B cell (primary cell): ENCODE measurements around the gene OR2T8. TPM values are rescaled to one million over a fixed set of nuclear protein-coding genes. Genes with fewer than 3 reads are reported as not detected.

Source experiments
- ATAC-seq: fragments of 200-7000 bp; cut with Tn5 transposase; one replicate; pipeline ENCODE4 v1.10.0; 2021; ENCODE audit warnings: low read depth, mild to moderate bottlenecking, moderate number of reproducible peaks, moderate library complexity
- CTCF ChIA-PET: fragments of 350-600 bp; sonication (Branson Sonifier 250); formaldehyde crosslinking; loops from one replicate; lab custom pipeline; 2021; ENCODE audit warnings: antibody characterized with exemption, inconsistent platforms; lab: Charles Lee
- POLR2A ChIA-PET: fragments of 350-600 bp; sonication (Branson Sonifier 250); formaldehyde crosslinking; loops from one replicate; lab custom pipeline; 2021; ENCODE audit warnings: antibody characterized with exemption; lab: Charles Lee
- DNase-seq: peaks from one replicate; pipeline ENCODE4 v3.0.0; 2013
- H2AFZ ChIP-seq: 2 replicates; pipeline ENCODE4 v1.6.1; 2012; ENCODE audit warnings: mild to moderate bottlenecking, low read depth, low read length; ENCODE audit not compliant: insufficient read depth, poor library complexity, severe bottlenecking
- H3K27ac ChIP-seq, 2 donors: 1 replicate in 1 of 2; 2 replicates in 1 of 2; pipeline ENCODE4 v1.5.1; 2012 to 2013; ENCODE audit warnings: low read length in 2 of 2, mild to moderate bottlenecking in 2 of 2, moderate library complexity in 1 of 2
- H3K27me3 ChIP-seq, 4 experiments: fragments of 200-600 bp in 1 of 4; sonication (generic) in 1 of 4; replicated peaks in 1 of 4; 1 replicate in 2 of 4; 2 replicates in 2 of 4; pipeline versions ENCODE4 v1.6.1 to v1.7.0; 2013 to 2016; ENCODE audit warnings: low read length in 3 of 4, mild to moderate bottlenecking in 2 of 4, mixed read lengths in 1 of 4, moderate library complexity in 1 of 4; ENCODE audit not compliant: insufficient read depth in 4 of 4, control insufficient read depth in 3 of 4; ENCODE audit errors: control extremely low read depth in 1 of 4
- H3K36me3 ChIP-seq, 2 experiments: replicated peaks in 1 of 2; 1 replicate in 1 of 2; 2 replicates in 1 of 2; pipeline versions ENCODE4 v1.6.1 to v1.7.1; 2013; ENCODE audit warnings: low read length in 1 of 2; ENCODE audit not compliant: insufficient read depth in 2 of 2, control insufficient read depth in 1 of 2; ENCODE audit errors: control extremely low read depth in 1 of 2, extremely low read depth in 1 of 2
- H3K4me1 ChIP-seq, 2 donors: fragments of 200-600 bp in 1 of 2; sonication (generic) in 1 of 2; 1 replicate in 1 of 2; 2 replicates in 1 of 2; pipeline versions ENCODE4 v1.5.1 to v1.6.1; 2013 to 2017; ENCODE audit warnings: low read length in 2 of 2; ENCODE audit not compliant: control insufficient read depth in 2 of 2, insufficient read depth in 2 of 2
- H3K4me2 ChIP-seq: replicated peaks from 2 replicates; pipeline ENCODE3; 2012; ENCODE audit warnings: mild to moderate bottlenecking, low read depth, low read length; ENCODE audit not compliant: poor library complexity, severe bottlenecking
- H3K4me3 ChIP-seq, 5 experiments: fragments of 200-600 bp in 1 of 5; sonication (generic) in 1 of 5; 1 replicate in 3 of 5; 2 replicates in 2 of 5; pipeline versions ENCODE4 v1.5.1 to v1.7.0; 2011 to 2016; ENCODE audit warnings: low read length in 4 of 5, mild to moderate bottlenecking in 4 of 5, low read depth in 2 of 5, control low read depth in 1 of 5, moderate library complexity in 1 of 5; ENCODE audit not compliant: insufficient read depth in 1 of 5; ENCODE audit errors: control extremely low read depth in 1 of 5, extremely low read depth in 1 of 5
- H3K79me2 ChIP-seq: fragments of 200-600 bp; sonication (generic); one replicate; pipeline ENCODE4 v1.6.0; 2016; ENCODE audit warnings: low read length; ENCODE audit not compliant: control insufficient read depth, insufficient read depth
- H3K9ac ChIP-seq: fragments of 200-600 bp; sonication (generic); 2 replicates; pipeline ENCODE4 v1.6.1; 2017; ENCODE audit warnings: mild to moderate bottlenecking, low read length, moderate library complexity
- H3K9me3 ChIP-seq, 3 donors: one replicate each; pipeline versions ENCODE4 v1.6.1 to v1.7.1; 2013; ENCODE audit warnings: low read length in 2 of 3; ENCODE audit not compliant: control insufficient read depth in 2 of 3, insufficient read depth in 1 of 3; ENCODE audit errors: control extremely low read depth in 1 of 3
- H4K20me1 ChIP-seq: 2 replicates; pipeline ENCODE4 v1.6.0; 2012; ENCODE audit warnings: mild to moderate bottlenecking, low read length; ENCODE audit not compliant: insufficient read depth, control insufficient read depth, poor library complexity, severe bottlenecking
- H3K27ac Mint-ChIP-seq: one replicate; pipeline ENCODE4 v1.8.0; 2021; ENCODE audit warnings: mixed read lengths
- H3K27me3 Mint-ChIP-seq: one replicate; pipeline ENCODE4 v1.8.0; 2021; ENCODE audit warnings: mixed read lengths
- H3K4me1 Mint-ChIP-seq: one replicate; pipeline ENCODE4 v1.8.0; 2021; ENCODE audit warnings: mixed read lengths
- H3K4me3 Mint-ChIP-seq: one replicate; pipeline ENCODE4 v1.8.0; 2021; ENCODE audit warnings: mixed read lengths
- H3K9me3 Mint-ChIP-seq: one replicate; pipeline ENCODE4 v1.8.0; 2022; ENCODE audit warnings: mixed read lengths; ENCODE audit not compliant: insufficient read depth
- CTCF ChIP-seq: fragments of 200-600 bp; IDR thresholded peaks from one replicate; pipeline ENCODE4 v1.8.0; 2022; ENCODE audit warnings: antibody characterized with exemption, mild to moderate bottlenecking
- EZH2 ChIP-seq: IDR thresholded peaks from 2 replicates; pipeline ENCODE4 v1.6.1; 2012; ENCODE audit warnings: borderline replicate concordance, low read depth, mild to moderate bottlenecking, moderate library complexity, low read length; ENCODE audit not compliant: insufficient read depth, poor library complexity, severe bottlenecking
- WGBS: methylation state at CpG from one replicate; pipeline ENCODE4 v1.1.5; 2013; ENCODE audit warnings: missing lambda C conversion rate; ENCODE audit not compliant: insufficient coverage; 5-methylcytosine and 5-hydroxymethylcytosine counted together
- intact Hi-C: fragments of 100-400 bp; cut with micrococcal nuclease; formaldehyde crosslinking; loops from one replicate; pipeline ENCODE4 v1.10.0; 2022
- polyA plus RNA-seq: library from polyadenylated mRNA; depleted of rRNA; stranded (reverse); fragments of >200 nt; gene quantifications from 2 replicates; pipeline ENCODE4 v1.2.3, GENCODE V29; 2012
- total RNA-seq, 2 donors: library from RNA; stranded (reverse); fragments of 120-200 nt in 1 of 2; gene quantifications; 1 replicate in 1 of 2; 2 replicates in 1 of 2; pipeline versions ENCODE4 v1.2.3 to v1.2.4, GENCODE V29; 2013 to 2022

OR2T8 gene
- total and polyA plus RNA-seq, 2 donors (not counting 1 experiment from before 2014, with no cell fraction given) = 0.67 TPM; not detected in 1

GRCh38 chr1:247923941-247924340 lies 3.9 kb downstream of the OR2T8 start:
- CTCF ChIA-PET = interaction anchor here (1.0 kb wide), 1 partner anchor 363 kb away, joined by 4 read pairs; no protein-coding TSS in a partner anchor
- no peak overlapping the region for H2AFZ ChIP-seq
- POLR2A ChIA-PET = no interaction called here

GRCh38 chr1:247924868-247925267 lies 4.8 kb downstream of the OR2T8 start, which contains the start of gene OR2AJ1:
Gene OR2AJ1 (plus strand): TSS chr1:247924889. CDS start chr1:247933769, 8,880 bp downstream.
- 98% methylated on average over 5 of the region's 9 CpGs for WGBS
- H3K27me3 ChIP-seq = no peaks in the 10 kb centered on the region
- no peak within 1 kb of the TSS for H3K9ac ChIP-seq
- ChIA-PET CTCF (interaction anchor here (1.0 kb wide), 1 partner anchor 364 kb away, joined by 4 read pairs; no protein-coding TSS in a partner anchor), POLR2A (no interaction called here)
- no peaks in the 10 kb centered on the region for H3K4me1 Mint-ChIP-seq
- no peak within 1 kb of the TSS for H3K4me3 Mint-ChIP-seq
- H3K4me2 ChIP-seq = no peak within 1 kb of the TSS
- ATAC-seq (no peak), DNase-seq (no peak)
- intact Hi-C loops = no loop called here
- no peak within 1 kb of the TSS for H3K27ac ChIP-seq
- H3K27me3 Mint-ChIP-seq = no peaks in the 10 kb centered on the region
- H3K9me3 ChIP-seq = no peaks in the 10 kb centered on the region
- H2AFZ ChIP-seq = no peak within 1 kb of the TSS
- H3K4me1 ChIP-seq = no peaks in the 10 kb centered on the region
- no peak within 1 kb of the TSS for H3K4me3 ChIP-seq
- TF ChIP-seq CTCF (no peak), EZH2 (no peak)
- no peaks in the 10 kb centered on the region for H3K79me2 ChIP-seq
- no peaks in the 10 kb centered on the region for H3K36me3 ChIP-seq
- no peaks in the 10 kb centered on the region for H4K20me1 ChIP-seq
- H3K27ac Mint-ChIP-seq = no peak within 1 kb of the TSS
- H3K9me3 Mint-ChIP-seq = no peaks in the 10 kb centered on the region

More at GRCh38 chr1:247923941-247924340, 3.9 kb downstream of the OR2T8 start:
- H4K20me1 ChIP-seq = no peaks in the 10 kb centered on the region
- H3K27me3 Mint-ChIP-seq = no peaks in the 10 kb centered on the region
- H3K4me1 ChIP-seq = no peaks in the 10 kb centered on the region
- intact Hi-C loops = no loop called here
- no peak overlapping the region for H3K27ac Mint-ChIP-seq
- H3K9me3 Mint-ChIP-seq = no peaks in the 10 kb centered on the region
- no CpG with 5 or more reads among the region's 3 CpGs for WGBS
- no peak for ATAC-seq
- no peak overlapping the region for H3K27ac ChIP-seq
- no peaks in the 10 kb centered on the region for H3K79me2 ChIP-seq
- TF ChIP-seq EZH2 (no peak), CTCF (no peak)
- H3K9ac ChIP-seq = no peak overlapping the region
- no peaks in the 10 kb centered on the region for H3K27me3 ChIP-seq
- no peaks in the 10 kb centered on the region for H3K36me3 ChIP-seq
- H3K4me3 ChIP-seq = no peak overlapping the region
- no peaks in the 10 kb centered on the region for H3K4me1 Mint-ChIP-seq
- H3K4me3 Mint-ChIP-seq = no peak overlapping the region
- H3K9me3 ChIP-seq = no peaks in the 10 kb centered on the region
- no peak for DNase-seq
- H3K4me2 ChIP-seq = no peak overlapping the region
